Hepatocyte (in vitro differentiated cells): ENCODE data around the gene TRAF7.
"Not testable (repeated sequence)": the region's sequence is repeated elsewhere in the genome, so short reads cannot be mapped to it uniquely, and the experiment has no call there.

ENCODE experiments used
- CTCF ChIP-seq: fragments of 200-600 bp; sonication (generic); IDR thresholded peaks from 2 replicates; pipeline ENCODE4 v1.5.1; 2016; ENCODE audit warnings: antibody characterized with exemption, mild to moderate bottlenecking; ENCODE audit not compliant: poor library complexity
- EZH2 ChIP-seq: fragments of 200-600 bp; sonication (generic); IDR thresholded peaks from 2 replicates; pipeline ENCODE4 v1.6.1; 2016; ENCODE audit warnings: antibody characterized with exemption, mild to moderate bottlenecking, borderline replicate concordance

DNA sequence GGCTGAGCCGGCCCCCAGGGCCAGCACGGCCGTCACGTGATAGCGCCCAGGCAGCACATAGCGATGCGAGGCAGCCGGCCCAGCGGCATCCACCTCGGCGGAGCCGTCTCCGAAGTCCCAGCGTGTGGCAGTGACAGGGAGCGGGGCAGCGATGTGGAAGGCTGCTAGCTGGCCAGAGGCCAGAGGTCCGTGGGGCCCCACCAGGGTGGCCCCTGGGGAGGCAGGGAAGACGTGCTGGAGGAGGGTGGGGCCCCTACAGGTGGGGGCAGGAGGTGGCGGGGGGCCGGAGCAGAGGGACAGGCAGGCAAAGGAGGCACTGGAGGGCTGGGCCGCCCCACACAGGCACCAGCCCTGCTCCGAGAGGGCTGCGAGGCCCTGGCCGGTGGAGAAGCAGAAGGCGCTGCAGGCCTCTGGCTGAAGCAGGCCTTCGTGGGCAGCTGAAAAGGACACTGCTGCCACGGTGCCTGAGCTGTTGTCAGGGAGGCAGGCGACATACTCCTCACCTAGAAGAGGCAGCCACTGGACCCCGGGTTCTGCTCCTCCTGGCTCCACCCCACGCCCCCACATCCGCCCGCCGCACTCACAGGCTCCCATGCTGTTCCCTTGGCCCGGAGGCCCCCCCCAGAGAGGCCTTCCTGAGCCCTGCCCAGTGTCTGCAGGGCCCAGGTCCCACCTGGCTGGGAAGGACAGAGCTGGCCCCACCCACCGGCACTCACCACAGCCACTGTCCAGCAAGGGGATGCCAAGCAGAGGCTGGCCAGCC, 37.4 kb upstream of the TRAF7 start:
- not testable (repeated sequence) for TF ChIP-seq CTCF, EZH2
